ENCODE measurements around the gene POLR1A. TPM values are rescaled to one million over a fixed set of nuclear protein-coding genes. Genes with fewer than 3 reads are reported as not detected.

Gene POLR1A
- total RNA-seq, 4 donors from 2014 or later = 13.3 to 22.4 (median 16.6) TPM

DNA sequence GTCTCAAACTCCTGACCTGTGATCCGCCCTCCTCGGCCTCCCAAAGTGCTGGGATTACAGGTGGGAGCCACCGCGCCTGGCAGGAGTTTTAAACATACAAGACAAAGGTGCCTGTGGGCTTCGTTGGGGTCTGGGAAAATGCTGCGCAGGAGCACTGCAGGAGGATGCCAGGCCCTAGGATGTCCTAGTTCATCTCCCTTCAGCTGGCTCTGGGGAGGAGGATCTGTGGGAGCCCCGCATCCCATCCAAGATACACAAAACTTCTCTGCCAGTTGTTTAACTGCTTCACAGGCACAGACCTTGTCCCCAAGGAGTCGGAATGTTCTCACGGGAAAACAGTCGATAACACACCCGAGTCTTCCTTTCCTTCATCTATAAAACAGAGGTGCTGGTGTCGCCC is 89.1 kb downstream of the POLR1A start:
- no peaks in the 10 kb centered on the region for H3K27me3 ChIP-seq
- intact Hi-C loops (cut with DNase I) = no loop called here
- H3K4me3 ChIP-seq = no peak overlapping the region
- peaks cover 7 to 24% (median 20%) of the 10 kb centered on the region in 4 donors for H3K4me1 ChIP-seq
- H3K27ac ChIP-seq (replicated peaks in 1 of 4) = no peak overlapping the region
- 93% methylated on average over 12 of the region's 12 CpGs for WGBS
- peaks cover 0 to 11% (median 5%) of the 10 kb centered on the region in 4 donors for H3K9me3 ChIP-seq
- no peak for DNase-seq (ENCODE audit: extremely low spot score)
- no peaks in the 10 kb centered on the region for H3K36me3 ChIP-seq
- TF ChIP-seq EP300 (IDR thresholded peaks at IDR 0.05) (no peak), POLR2AphosphoS5 (IDR thresholded peaks at IDR 0.05) (no peak), POLR2A (IDR thresholded peaks at IDR 0.05; ENCODE audit: low read depth) (no peak)
- TF ChIP-seq, protein P1, sequence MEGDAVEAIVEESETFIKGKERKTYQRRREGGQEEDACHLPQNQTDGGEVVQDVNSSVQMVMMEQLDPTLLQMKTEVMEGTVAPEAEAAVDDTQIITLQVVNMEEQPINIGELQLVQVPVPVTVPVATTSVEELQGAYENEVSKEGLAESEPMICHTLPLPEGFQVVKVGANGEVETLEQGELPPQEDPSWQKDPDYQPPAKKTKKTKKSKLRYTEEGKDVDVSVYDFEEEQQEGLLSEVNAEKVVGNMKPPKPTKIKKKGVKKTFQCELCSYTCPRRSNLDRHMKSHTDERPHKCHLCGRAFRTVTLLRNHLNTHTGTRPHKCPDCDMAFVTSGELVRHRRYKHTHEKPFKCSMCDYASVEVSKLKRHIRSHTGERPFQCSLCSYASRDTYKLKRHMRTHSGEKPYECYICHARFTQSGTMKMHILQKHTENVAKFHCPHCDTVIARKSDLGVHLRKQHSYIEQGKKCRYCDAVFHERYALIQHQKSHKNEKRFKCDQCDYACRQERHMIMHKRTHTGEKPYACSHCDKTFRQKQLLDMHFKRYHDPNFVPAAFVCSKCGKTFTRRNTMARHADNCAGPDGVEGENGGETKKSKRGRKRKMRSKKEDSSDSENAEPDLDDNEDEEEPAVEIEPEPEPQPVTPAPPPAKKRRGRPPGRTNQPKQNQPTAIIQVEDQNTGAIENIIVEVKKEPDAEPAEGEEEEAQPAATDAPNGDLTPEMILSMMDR (IDR thresholded peaks at IDR 0.05) = no peak

DNA sequence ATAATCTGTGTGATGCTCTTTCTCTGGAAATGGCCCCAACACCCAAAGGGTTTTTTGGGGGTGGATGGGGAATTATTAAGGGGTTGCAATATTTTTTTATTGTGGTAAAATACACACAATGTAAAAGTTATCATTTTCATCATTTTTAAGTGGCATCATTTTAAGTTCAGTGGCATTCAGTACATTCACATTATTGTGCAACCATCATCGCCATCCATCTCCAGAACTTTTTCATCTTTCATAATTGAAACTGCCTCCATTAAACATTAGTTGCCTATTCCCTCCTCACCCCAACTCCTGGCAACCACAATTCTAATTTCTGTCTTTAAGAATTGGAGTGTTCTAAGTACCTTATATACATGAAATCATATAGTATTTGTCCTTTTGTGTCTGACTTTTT is 90.0 kb downstream of the POLR1A start:
- 92% methylated on average over 1 of the region's 1 CpG for WGBS
- DNase-seq (ENCODE audit: extremely low spot score) = no peak
- Histone ChIP-seq H3K27ac (replicated peaks in 1 of 4) (no peak overlapping the region), H3K4me1 (peaks cover 7 to 16% (median 12%) of the 10 kb centered on the region in 4 donors), H3K9me3 (peaks cover 0 to 11% (median 5%) of the 10 kb centered on the region in 4 donors), H3K27me3 (no peaks in the 10 kb centered on the region), H3K36me3 (no peaks in the 10 kb centered on the region), H3K4me3 (no peak overlapping the region)
- intact Hi-C loops (cut with DNase I) = no loop called here
- TF ChIP-seq POLR2A (IDR thresholded peaks at IDR 0.05; ENCODE audit: low read depth) = no peak
- TF ChIP-seq POLR2AphosphoS5 (IDR thresholded peaks at IDR 0.05) = no peak
- TF ChIP-seq, protein P1 (IDR thresholded peaks at IDR 0.05) = no peak
- TF ChIP-seq EP300 (IDR thresholded peaks at IDR 0.05) = no peak

DNA sequence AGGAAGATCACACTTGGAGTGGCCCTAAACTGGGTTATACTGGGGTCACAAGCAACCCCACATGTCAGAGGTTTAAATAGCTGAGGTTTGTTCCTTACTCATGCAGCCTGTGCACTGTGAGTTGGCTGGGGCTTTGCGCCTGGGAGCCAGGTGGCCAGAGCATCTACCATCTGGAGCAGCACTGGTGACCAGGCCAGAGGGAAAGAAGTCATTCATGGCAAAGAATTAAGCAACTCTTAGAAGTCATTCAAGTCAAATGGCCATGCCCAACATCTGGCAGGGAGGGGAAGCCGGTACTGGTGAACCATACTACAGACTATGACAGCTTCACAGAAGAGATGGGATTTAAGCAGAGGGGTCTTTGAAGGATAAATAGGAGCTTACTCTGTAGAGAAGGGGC is 90.7 kb downstream of the POLR1A start:
- H3K27me3 ChIP-seq = no peaks in the 10 kb centered on the region
- no peak overlapping the region for H3K4me3 ChIP-seq
- TF ChIP-seq POLR2A (IDR thresholded peaks at IDR 0.05; ENCODE audit: low read depth) (no peak), EP300 (IDR thresholded peaks at IDR 0.05) (no peak), POLR2AphosphoS5 (IDR thresholded peaks at IDR 0.05) (no peak)
- TF ChIP-seq, protein P1 (IDR thresholded peaks at IDR 0.05) = no peak
- H3K27ac ChIP-seq (replicated peaks in 1 of 4) = no peak overlapping the region
- H3K4me1 ChIP-seq = peaks cover 7 to 14% (median 11%) of the 10 kb centered on the region in 4 donors
- intact Hi-C loops (cut with DNase I) = no loop called here
- no peaks in the 10 kb centered on the region for H3K36me3 ChIP-seq
- no peak for DNase-seq (ENCODE audit: extremely low spot score)
- WGBS = 90% methylated on average over 2 of the region's 2 CpGs
- peaks cover 0 to 11% (median 5%) of the 10 kb centered on the region in 4 donors for H3K9me3 ChIP-seq

DNA sequence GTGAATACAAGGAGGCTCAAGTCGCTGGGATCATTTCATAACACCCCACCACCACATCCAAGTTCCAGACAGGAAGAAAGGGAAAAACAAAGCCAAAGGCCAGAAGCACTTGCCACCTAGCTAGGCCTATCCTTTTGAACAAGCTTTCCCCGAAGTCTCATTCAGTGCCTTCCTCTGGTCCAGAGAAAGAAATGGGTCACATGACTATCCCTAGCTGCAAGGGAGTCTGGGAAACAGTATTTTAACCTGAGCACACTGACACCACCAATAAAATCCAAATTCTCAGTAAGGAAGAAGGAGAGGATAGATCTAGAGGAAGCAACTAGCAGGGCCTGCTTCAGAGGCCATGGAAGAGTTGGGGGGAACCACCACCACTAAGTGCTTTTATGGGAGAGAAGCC is 91.2 kb downstream of the POLR1A start:
- no peak overlapping the region for H3K4me3 ChIP-seq
- no peak for DNase-seq (ENCODE audit: extremely low spot score)
- H3K27me3 ChIP-seq = no peaks in the 10 kb centered on the region
- H3K4me1 ChIP-seq = peaks cover 7 to 14% (median 11%) of the 10 kb centered on the region in 4 donors
- H3K27ac ChIP-seq (replicated peaks in 1 of 4) = no peak overlapping the region
- H3K36me3 ChIP-seq = no peaks in the 10 kb centered on the region
- intact Hi-C loops (cut with DNase I) = no loop called here
- peaks cover 0 to 11% (median 5%) of the 10 kb centered on the region in 4 donors for H3K9me3 ChIP-seq
- no peak for TF ChIP-seq POLR2AphosphoS5 (IDR thresholded peaks at IDR 0.05)
- TF ChIP-seq EP300 (IDR thresholded peaks at IDR 0.05) = no peak
- TF ChIP-seq, protein P1 (IDR thresholded peaks at IDR 0.05) = no peak
- TF ChIP-seq POLR2A (IDR thresholded peaks at IDR 0.05; ENCODE audit: low read depth) = no peak
- WGBS = 80% methylated on average over 2 of the region's 2 CpGs
